ENCODE measurements around the gene BMERB1. TPM values are rescaled to one million over a fixed set of nuclear protein-coding genes. Genes with fewer than 3 reads are reported as not detected.
"Not testable (repeated sequence)": the region's sequence is repeated elsewhere in the genome, so short reads cannot be mapped to it uniquely, and the experiment has no call there.

BMERB1 gene
- polyA plus RNA-seq, 1 donor = 11.1 TPM

GRCh38 chr16:15459791-15460190, 25.4 kb downstream of the BMERB1 start:
- H3K36me3 ChIP-seq (ENCODE audit: control insufficient read depth, insufficient read depth, low read length) = no peaks in the 10 kb centered on the region
- no peaks in the 10 kb centered on the region for H3K27me3 ChIP-seq (ENCODE audit: control insufficient read depth, insufficient read depth, low read length)
- H3K4me3 ChIP-seq (ENCODE audit: low read length) = no peak overlapping the region
- no peaks in the 10 kb centered on the region for H3K9me3 ChIP-seq (ENCODE audit: control insufficient read depth, low read depth, low read length)
- WGBS (ENCODE audit: insufficient coverage, low lambda C conversion rate) = 100% methylated on average over 1 of the region's 1 CpG
- no peak overlapping the region for H3K27ac ChIP-seq (ENCODE audit: low read length)
- peaks cover 19% of the 10 kb centered on the region for H3K4me1 ChIP-seq (ENCODE audit: control insufficient read depth, insufficient read depth, low read length)
- no peak for DNase-seq

- Histone ChIP-seq H3K36me3 (ENCODE audit: control insufficient read depth, insufficient read depth, low read length) (no peaks in the 10 kb centered on the region), H3K27me3 (ENCODE audit: control insufficient read depth, insufficient read depth, low read length) (no peaks in the 10 kb centered on the region), H3K4me1 (ENCODE audit: control insufficient read depth, insufficient read depth, low read length) (peaks cover 13% of the 10 kb centered on the region), H3K9me3 (ENCODE audit: control insufficient read depth, low read depth, low read length) (no peaks in the 10 kb centered on the region), H3K4me3 (ENCODE audit: low read length) (no peak overlapping the region), H3K27ac (ENCODE audit: low read length) (no peak overlapping the region)
- no peak for DNase-seq
- WGBS (ENCODE audit: insufficient coverage, low lambda C conversion rate) = no CpG with 5 or more reads among the region's 3 CpGs
These were observed 26.2 kb downstream of the BMERB1 start for GRCh38 chr16:15460601-15461000.

DNA sequence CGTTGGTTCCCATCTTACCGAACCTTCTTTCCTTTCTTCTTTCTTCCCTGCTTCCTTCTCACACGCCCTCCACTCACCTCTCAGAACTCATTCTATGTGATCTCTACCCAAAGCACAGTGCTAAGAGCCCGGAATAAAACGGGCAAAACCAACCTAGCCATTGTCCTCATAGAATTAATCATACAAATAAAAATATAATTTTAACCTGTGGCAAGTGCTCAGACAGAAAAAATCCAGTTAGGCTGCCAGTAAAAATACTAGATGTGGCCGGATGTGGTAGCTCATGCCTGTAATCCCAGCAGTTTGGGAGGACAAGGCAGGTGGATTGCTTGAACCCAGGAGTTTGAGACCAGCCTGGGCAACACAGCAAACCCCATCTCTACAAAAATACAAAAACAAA, 27.0 kb downstream of the BMERB1 start:
- Histone ChIP-seq H3K4me3 (ENCODE audit: low read length) (no peak overlapping the region), H3K36me3 (ENCODE audit: control insufficient read depth, insufficient read depth, low read length) (no peaks in the 10 kb centered on the region), H3K27me3 (ENCODE audit: control insufficient read depth, insufficient read depth, low read length) (no peaks in the 10 kb centered on the region), H3K9me3 (ENCODE audit: control insufficient read depth, low read depth, low read length) (no peaks in the 10 kb centered on the region), H3K27ac (ENCODE audit: low read length) (no peak overlapping the region), H3K4me1 (ENCODE audit: control insufficient read depth, insufficient read depth, low read length) (peaks cover 9% of the 10 kb centered on the region)
- WGBS (ENCODE audit: insufficient coverage, low lambda C conversion rate) = 88% methylated on average over 6 of the region's 6 CpGs
- DNase-seq = no peak

DNA sequence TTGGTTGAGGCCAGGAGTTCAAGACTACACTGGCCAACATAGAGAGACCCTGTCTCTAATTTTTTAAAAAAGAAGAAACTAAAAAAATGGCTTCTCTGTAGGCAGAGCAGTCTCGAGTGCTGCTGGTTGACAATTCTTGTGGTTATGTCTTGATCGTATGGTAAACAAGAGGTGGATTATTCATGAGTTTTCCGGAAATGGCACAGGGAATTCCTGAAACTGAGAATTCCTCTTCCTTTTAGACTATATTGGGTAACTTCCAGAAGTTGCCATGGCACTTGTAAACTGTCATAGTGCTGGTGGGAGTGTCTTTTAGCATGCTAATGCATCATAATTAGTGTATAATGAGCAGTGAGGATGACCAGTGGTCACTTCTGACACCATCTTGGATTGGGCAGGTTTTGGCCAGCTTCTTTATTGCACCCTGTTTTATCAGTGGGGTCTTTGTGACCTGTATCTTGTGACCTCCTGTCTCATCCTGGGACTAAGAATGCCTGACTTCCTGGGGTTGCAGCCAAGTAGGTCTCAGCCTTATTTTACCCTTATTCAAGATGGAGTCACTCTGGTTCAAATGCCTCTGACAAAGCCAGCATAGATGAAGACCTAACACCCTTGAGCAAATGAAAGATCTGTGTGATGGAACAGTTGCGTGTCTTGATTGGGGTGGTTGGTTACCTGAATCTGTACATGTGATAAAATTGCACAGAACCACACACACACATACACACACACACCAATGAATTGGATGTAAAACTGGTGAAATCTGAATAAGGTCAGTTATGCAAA, 30.2 kb downstream of the BMERB1 start:
- Histone ChIP-seq H3K36me3 (ENCODE audit: control insufficient read depth, insufficient read depth, low read length) (no peaks in the 10 kb centered on the region), H3K9me3 (ENCODE audit: control insufficient read depth, low read depth, low read length) (no peaks in the 10 kb centered on the region), H3K27ac (ENCODE audit: low read length) (no peak overlapping the region), H3K4me3 (ENCODE audit: low read length) (no peak overlapping the region), H3K27me3 (ENCODE audit: control insufficient read depth, insufficient read depth, low read length) (no peaks in the 10 kb centered on the region), H3K4me1 (ENCODE audit: control insufficient read depth, insufficient read depth, low read length) (no peaks in the 10 kb centered on the region)
- WGBS (ENCODE audit: insufficient coverage, low lambda C conversion rate) = no CpG with 5 or more reads among the region's 4 CpGs
- DNase-seq = no peak

- no peaks in the 10 kb centered on the region for H3K27me3 ChIP-seq (ENCODE audit: control insufficient read depth, insufficient read depth, low read length)
- no peak overlapping the region for H3K4me3 ChIP-seq (ENCODE audit: low read length)
- no peaks in the 10 kb centered on the region for H3K9me3 ChIP-seq (ENCODE audit: control insufficient read depth, low read depth, low read length)
- H3K4me1 ChIP-seq (ENCODE audit: control insufficient read depth, insufficient read depth, low read length) = no peaks in the 10 kb centered on the region
- DNase-seq = peak in 1 of 2 donors; percentile 38
- no peak overlapping the region for H3K27ac ChIP-seq (ENCODE audit: low read length)
- 78% methylated on average over 2 of the region's 2 CpGs for WGBS (ENCODE audit: insufficient coverage, low lambda C conversion rate)
- no peaks in the 10 kb centered on the region for H3K36me3 ChIP-seq (ENCODE audit: control insufficient read depth, insufficient read depth, low read length)
These were observed 31.7 kb downstream of the BMERB1 start for GRCh38 chr16:15466131-15466530.

DNA sequence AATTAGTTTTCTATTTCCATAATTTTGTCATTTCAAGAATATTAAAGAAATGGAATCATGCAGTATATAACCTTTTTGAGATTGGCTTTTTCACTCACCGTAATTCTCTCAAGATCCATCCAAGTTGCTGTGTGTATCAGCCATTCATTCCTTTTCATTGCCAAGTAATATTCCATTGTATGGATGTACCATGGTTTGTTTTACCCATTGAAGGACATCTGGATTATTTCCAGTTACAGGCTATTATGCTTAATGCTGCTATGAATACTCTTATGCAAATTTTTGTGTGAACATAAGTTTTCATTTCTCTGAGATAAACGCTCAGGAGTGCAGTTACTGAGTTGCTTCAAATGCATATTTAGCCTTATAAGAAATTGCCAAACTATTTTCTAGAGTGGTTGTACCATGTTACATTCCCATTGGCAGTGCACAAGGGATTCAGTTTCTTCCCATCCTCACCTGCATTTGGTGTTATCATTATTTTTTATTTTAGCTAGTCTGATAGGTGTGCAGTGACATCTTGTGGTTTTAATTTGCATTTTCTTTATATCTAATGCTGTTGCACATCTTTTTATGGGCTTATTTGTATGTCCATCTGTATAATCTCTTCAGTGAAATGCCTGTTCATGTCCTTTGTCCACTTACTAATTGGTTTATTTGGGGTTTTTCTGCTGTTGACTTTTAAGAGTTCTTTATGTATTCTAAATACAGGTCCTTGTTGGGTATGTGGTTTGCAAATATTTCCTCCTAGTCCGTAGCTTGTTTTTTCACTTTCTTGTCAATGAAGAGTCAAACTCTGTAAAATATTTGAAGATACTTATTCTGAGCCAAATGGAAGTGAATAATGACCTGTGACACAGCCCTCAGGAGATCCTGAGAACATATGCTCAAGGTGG, 32.7 kb downstream of the BMERB1 start:
- Histone ChIP-seq H3K4me3 (ENCODE audit: low read length) (no peak overlapping the region), H3K36me3 (ENCODE audit: control insufficient read depth, insufficient read depth, low read length) (no peaks in the 10 kb centered on the region), H3K27ac (ENCODE audit: low read length) (no peak overlapping the region), H3K4me1 (ENCODE audit: control insufficient read depth, insufficient read depth, low read length) (no peaks in the 10 kb centered on the region), H3K27me3 (ENCODE audit: control insufficient read depth, insufficient read depth, low read length) (no peaks in the 10 kb centered on the region), H3K9me3 (ENCODE audit: control insufficient read depth, low read depth, low read length) (no peaks in the 10 kb centered on the region)
- DNase-seq = no peak
- 100% methylated on average over 1 of the region's 3 CpGs for WGBS (ENCODE audit: insufficient coverage, low lambda C conversion rate)

DNA sequence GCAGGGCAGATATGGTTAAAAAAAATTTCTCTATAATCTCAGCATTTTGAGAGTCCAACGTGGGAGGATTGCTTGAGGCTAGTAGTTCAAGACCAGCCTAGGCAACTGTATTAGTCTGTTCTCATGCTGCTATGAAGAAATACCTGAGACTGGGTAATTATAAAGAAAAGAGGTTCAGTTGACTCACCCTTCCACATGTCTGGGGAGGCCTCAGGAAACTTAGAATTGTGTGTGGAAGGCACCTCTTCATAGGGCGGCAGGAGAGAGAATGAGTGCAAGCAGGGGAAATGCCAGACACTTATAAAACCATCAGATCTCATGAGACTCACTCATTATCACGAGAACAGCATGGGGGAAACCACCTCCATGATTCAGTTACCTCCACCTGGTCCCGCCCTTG, 42.6 kb downstream of the BMERB1 start:
- H3K27ac ChIP-seq (ENCODE audit: low read length); H3K36me3 ChIP-seq (ENCODE audit: control insufficient read depth, insufficient read depth, low read length); H3K4me3 ChIP-seq (ENCODE audit: low read length); H3K4me1 ChIP-seq (ENCODE audit: control insufficient read depth, insufficient read depth, low read length); H3K27me3 ChIP-seq (ENCODE audit: control insufficient read depth, insufficient read depth, low read length); DNase-seq; H3K9me3 ChIP-seq (ENCODE audit: control insufficient read depth, low read depth, low read length): not testable (repeated sequence)
- WGBS (ENCODE audit: insufficient coverage, low lambda C conversion rate) = no CpG with 5 or more reads among the region's 4 CpGs

GRCh38 chr16:15477802-15478201, 43.4 kb downstream of the BMERB1 start:
- Histone ChIP-seq H3K36me3 (ENCODE audit: control insufficient read depth, insufficient read depth, low read length) (no peaks in the 10 kb centered on the region), H3K9me3 (ENCODE audit: control insufficient read depth, low read depth, low read length) (no peaks in the 10 kb centered on the region), H3K27me3 (ENCODE audit: control insufficient read depth, insufficient read depth, low read length) (no peaks in the 10 kb centered on the region), H3K4me1 (ENCODE audit: control insufficient read depth, insufficient read depth, low read length) (no peaks in the 10 kb centered on the region), H3K27ac (ENCODE audit: low read length) (no peak overlapping the region), H3K4me3 (ENCODE audit: low read length) (no peak overlapping the region)
- DNase-seq = no peak
- no CpG with 5 or more reads among the region's 2 CpGs for WGBS (ENCODE audit: insufficient coverage, low lambda C conversion rate)

GRCh38 chr16:15482068-15482747, 47.8 kb downstream of the BMERB1 start:
- Histone ChIP-seq H3K9me3 (ENCODE audit: control insufficient read depth, low read depth, low read length) (no peaks in the 10 kb centered on the region), H3K4me3 (ENCODE audit: low read length) (no peak overlapping the region), H3K4me1 (ENCODE audit: control insufficient read depth, insufficient read depth, low read length) (no peaks in the 10 kb centered on the region), H3K36me3 (ENCODE audit: control insufficient read depth, insufficient read depth, low read length) (no peaks in the 10 kb centered on the region), H3K27me3 (ENCODE audit: control insufficient read depth, insufficient read depth, low read length) (no peaks in the 10 kb centered on the region), H3K27ac (ENCODE audit: low read length) (no peak overlapping the region)
- 90% methylated on average over 2 of the region's 3 CpGs for WGBS (ENCODE audit: insufficient coverage, low lambda C conversion rate)
- DNase-seq = peak; percentile 17 to 41

- no peaks in the 10 kb centered on the region for H3K36me3 ChIP-seq (ENCODE audit: control insufficient read depth, insufficient read depth, low read length)
- 100% methylated on average over 5 of the region's 7 CpGs for WGBS (ENCODE audit: insufficient coverage, low lambda C conversion rate)
- DNase-seq = no peak
- H3K27ac ChIP-seq (ENCODE audit: low read length) = no peak overlapping the region
- no peak overlapping the region for H3K4me3 ChIP-seq (ENCODE audit: low read length)
- no peaks in the 10 kb centered on the region for H3K4me1 ChIP-seq (ENCODE audit: control insufficient read depth, insufficient read depth, low read length)
- H3K27me3 ChIP-seq (ENCODE audit: control insufficient read depth, insufficient read depth, low read length) = no peaks in the 10 kb centered on the region
- no peaks in the 10 kb centered on the region for H3K9me3 ChIP-seq (ENCODE audit: control insufficient read depth, low read depth, low read length)
These were observed 48.4 kb downstream of the BMERB1 start for GRCh38 chr16:15482748-15483298.
